Activated CD8-positive, alpha-beta memory T cell treated with anti-CD3 and anti-CD28 coated beads, Interleukin-2, amount 50 U/mL, for 24 hours (primary cell): ENCODE measurements around the gene CACNA1A.
"Not testable (repeated sequence)": the region's sequence is repeated elsewhere in the genome, so short reads cannot be mapped to it uniquely, and the experiment has no call there.

Experiments used
- DNase-seq: peaks from one replicate; pipeline ENCODE4 v3.0.0-alpha.2; 2020; ENCODE audit errors: extremely low read depth

Gene CACNA1A

DNA sequence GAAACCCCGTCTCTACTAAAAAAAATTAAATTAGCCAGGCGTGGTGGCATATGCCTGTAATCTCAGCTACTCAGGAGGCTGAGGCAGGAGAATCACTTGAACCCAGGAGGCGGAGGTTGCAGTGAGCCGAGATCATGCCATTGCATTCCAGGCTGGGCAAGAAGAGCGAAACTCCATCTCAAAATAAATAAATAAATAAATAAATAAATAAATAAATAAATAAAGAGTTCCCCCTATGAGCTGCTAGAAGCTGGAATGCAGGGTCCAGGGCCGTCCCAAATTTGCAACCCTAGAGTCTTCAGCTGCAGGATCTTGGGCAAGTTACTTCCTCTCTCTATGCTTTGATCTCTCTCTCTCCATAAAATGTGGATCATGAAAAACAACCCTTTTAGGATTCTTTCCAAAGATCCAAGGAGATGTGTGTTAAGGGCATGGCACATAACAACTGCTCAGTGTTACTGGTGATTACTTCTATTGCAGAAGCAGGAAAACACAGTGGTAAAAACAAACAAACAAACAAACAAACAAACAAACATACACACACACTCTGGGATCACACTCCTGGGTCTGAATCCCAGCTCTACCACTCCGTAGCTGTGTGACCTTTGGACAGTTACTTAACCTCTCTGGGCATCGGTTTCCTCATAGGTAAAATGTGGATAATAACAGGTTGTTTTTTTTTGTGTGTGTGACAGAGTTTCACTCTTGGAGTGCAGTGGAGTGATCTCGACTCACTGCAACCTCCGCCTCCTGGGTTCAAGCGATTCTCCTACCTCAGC is 78.8 kb downstream of the CACNA1A start:
- DNase-seq, result no peak

DNA sequence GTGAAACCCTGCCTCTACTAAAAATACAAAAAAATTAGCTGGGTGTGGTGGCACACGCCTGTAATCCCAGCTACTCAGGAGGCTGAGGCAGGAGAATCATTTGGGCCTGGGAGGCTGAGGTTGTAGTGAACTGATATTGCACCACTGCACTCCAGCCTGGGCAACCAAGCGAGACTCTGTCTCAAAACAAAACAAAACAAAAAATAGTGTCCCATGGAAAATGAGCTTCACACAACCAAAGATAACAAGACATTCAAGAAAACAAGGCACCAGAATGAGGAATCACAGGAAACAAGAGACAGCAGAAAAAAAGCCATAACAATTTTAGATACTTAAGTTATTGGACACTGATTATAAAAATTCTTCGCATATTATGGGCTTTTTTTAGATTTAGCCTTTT is 80.4 kb downstream of the CACNA1A start:
- DNase-seq, result not testable (repeated sequence)

DNA sequence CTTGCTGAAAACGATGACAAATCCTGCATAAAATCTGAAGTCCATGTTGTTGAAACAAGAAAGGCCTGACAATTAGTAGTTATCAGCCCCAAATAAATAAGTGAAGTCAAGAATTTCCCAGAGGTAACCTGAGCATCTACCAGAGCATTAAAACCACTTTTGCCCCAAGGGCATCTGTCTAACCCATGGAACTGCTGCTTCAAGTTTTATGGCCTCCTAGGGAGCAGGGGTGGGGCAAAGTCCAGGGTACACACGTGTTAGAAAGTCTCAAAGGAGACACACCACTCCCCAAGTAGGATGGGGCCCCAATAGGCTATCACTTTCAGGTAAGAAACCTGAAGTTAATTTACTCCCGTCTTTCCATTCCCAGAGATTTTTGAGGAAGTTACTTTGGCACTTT is 81.1 kb downstream of the CACNA1A start:
- DNase-seq, result no peak

DNA sequence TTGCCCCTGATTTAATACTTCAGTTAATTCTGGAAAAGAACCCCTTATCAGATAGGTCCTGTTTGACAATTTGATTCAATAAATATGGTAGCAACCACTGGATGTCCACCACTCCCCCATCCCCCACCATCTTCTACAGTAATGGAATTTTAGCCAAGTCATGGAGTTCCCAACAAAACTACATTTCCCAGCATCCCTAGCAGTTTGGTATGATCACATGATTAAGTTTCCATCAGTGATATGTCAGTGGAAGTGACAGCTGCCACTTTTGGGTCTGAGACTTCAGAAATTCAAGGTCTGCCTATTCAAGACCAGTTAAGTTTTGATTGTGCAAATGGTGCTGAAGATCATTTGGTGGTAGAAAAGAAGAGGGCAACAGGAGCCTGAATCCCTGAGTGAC is 85.5 kb downstream of the CACNA1A start:
- no peak for DNase-seq

DNA sequence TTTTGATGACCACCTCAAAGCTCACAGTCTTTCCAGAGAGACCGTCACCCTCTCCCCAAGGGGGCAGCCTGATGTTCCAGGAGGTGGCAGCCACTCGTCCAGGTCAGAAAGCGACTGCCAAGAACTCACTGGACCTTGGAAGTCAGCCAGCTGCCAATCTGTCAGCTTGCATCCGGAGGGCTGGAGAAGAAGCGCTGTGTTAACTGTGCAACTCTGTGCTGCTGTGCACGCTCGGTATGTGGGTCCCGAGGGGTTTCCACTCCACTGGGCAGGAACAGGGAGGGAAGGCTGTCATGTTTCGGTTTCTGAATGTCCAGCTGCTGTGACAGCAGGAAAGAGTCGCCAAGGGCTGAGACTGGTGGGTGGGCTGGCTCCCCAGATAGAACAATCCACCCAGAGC is 89.2 kb downstream of the CACNA1A start:
- no peak for DNase-seq

DNA sequence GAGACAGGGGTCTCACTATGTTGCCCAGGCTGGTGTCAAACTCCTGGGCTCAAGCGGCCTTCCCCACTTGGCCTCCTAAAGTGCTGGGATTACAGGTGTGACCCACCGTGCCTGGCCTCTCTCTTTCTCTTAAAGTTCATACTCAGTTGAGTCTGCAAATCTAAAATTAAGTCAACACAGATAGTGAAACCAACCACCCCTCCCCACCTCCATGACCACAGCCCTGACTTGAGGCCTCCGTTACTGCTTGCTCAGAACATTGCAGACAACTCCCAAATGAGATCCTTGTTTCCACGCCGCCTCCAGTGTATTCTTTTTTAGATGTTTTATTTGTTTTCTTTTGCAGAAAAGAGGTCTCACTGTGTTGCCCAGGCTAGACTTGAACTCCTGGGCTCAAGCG is 94.4 kb downstream of the CACNA1A start:
- DNase-seq, result no peak

DNA sequence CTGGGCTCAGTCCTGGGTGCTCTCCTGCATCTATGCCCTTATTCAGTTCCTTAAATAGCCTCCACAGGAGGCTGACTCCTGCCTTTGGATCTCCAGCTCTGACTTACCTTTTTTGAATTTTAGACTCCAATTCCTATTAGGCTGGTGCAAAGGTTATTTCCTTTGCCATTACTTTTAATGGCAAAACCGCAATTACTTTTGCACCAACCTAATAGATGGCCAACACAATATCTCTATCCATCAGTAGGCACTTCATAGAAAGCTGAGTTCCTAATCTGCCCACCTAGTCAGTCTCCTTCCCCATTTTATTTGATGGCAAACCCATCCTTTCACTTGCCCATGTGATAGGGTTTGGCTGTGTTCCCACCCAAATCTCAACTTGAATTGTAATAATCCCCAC is 95.3 kb downstream of the CACNA1A start:
- DNase-seq, result no peak

GRCh38 chr19:13408889-13409518 is 97.3 kb downstream of the CACNA1A start:
- DNase-seq, result no peak

DNA sequence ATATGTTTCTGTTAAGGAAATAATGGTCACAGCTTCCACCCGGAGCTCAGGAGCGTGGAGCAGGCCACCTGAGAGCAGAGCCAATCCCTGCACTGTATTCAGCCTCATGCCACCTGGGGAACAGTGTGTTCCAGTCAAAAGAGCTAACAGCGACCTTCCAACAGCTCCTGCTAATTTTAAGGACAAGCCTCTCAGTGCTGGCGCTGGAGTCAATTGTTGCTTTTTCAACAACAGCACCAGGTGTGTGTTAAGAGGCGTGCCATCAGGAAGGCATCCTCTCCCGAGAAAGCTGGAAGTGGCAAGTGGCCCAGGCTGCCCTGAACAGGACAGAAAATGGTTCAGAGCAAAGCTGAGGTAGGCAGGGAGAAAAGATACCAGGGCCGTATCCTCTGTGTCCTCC is 102.0 kb downstream of the CACNA1A start:
- no peak for DNase-seq

- DNase-seq, result no peak
Observed at GRCh38 chr19:13401388-13401787, 104.9 kb downstream of the CACNA1A start.

- no peak for DNase-seq
Observed at GRCh38 chr19:13400296-13400695, 106.0 kb downstream of the CACNA1A start.

GRCh38 chr19:13399746-13400145 is 106.5 kb downstream of the CACNA1A start:
- DNase-seq, result no peak

- no peak for DNase-seq
Observed at GRCh38 chr19:13398780-13399726, 107.2 kb downstream of the CACNA1A start.

DNA sequence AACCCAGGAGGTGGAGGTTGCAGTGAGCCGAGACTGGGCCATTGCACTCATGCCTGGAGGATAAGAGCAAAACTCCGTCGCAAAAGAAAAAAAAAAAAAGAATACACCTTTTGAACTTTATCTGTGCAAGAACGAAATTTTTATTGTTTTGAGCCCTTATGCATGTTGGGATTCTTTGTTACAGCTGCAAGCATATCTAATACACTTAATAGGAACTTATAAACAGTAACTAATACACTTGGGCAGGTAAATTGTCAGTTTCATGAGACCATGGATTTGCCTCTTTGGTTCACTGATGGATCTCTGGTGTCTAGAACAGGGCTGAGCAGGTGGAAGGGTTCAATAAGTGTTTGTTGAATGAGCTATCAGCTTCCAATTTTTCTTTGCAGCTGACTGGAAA is 108.1 kb downstream of the CACNA1A start:
- no peak for DNase-seq

DNA sequence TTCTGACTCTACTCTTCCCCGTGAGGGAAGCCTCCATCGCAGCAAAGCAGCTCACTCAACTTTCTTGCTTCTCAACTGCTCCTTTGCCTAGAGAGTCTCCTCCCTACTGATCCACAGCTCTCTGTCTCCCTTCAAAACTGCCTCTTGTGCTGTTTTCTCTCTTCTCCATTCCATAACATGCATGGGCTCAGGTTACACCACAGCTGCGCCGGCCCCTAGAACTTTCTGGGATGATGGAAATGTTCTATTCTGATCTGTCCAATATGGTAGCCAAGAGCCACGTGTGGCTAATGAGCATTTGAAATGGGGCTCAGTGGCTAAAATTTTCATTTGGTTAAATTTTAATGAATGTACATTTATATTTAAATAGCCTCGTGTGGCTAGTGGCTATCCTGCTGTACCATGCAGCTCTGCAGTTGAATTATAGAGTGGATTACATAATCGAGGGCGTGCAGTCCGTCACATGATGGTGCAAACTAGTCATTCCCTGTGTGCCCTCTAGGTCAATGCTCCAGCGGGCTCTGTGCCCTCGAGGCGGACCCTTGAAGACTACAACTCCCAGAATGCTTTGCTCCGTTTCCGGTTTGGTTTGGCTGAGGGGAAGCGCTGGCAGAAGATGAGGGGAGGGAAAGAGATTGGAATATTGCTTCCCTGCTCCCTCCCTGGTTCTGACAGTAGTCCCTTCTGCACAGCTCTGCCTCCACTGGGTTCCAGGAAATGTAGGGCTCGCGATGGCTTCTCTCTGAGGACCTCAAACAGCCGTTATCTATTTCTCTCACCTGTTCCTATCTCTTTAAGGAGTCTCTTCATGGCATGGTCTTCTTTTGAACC is 109.8 kb downstream of the CACNA1A start:
- DNase-seq, result no peak

DNA sequence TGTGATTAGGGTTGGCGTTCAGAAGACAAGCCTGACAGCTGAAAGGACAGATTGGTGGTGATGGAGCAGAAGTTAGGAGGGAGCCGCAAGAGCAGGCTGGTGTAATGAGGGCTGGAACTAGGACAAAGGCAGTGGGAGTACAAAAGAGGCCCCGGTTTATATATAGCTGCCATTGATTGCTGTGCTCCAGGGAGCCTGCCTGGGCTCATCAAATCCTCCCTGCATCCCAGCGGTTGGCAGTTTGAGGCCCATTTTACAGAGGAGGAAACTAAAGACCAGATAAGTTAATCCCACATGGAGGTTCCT is 123.7 kb downstream of the CACNA1A start:
- DNase-seq, result no peak

DNA sequence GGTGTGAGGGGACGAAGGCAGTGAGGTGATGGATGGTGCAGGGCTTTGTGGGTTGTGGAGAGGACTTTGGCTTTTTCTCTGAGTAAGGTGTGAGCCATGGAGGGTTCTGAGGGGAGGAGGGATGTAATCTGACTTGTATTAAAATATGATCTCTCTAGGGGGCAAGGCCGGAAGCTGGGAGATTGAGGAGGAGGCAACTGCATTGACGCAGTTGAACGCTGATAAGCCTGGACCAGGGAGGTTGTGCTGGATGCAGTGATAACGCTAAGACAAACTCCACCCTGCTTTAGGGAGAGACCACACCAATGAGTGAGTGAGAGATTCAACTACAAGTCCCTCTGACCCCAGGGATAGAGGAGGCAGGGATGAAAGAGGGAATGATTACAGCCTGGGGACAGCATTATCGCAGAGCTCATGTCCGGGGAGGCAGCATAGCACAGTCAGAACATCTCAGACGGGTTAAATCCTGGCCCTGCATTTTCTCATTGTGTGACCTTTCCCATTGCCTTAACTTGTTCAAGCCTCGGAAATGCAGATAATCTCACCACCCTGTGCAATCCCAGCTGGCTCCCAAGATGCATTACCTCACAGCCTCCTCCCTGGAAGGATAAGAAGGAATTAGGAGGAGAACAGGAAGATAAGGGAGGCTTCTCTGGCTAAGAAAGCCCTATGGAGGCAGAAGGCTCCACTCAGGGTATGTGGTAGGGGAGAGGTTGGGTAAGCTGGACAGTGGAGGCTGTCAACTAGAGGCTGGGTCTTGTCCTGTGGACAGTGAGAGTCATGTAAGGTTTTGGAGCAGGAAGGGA is 124.2 kb downstream of the CACNA1A start:
- no peak for DNase-seq

- DNase-seq, result no peak
Observed at GRCh38 chr19:13376537-13376936, 129.7 kb downstream of the CACNA1A start.

DNA sequence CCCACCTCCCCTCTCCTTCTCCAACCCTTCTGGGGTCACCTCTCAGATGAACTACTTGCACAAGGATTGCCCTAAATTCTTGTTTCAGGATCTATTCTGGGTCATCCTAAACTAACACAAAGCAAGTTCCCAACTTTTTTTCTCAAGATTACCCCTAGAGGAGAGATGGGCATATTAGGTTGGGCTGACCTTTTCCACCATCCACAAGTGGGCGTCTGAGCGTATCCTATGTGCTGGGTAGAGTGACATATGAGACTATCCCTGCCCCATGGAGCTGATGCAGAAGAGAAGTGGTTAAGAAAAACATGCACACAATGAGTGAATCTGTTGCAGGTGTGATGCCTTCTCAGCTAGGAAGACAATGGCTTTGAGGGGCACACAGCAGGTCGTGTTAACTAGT is 132.7 kb downstream of the CACNA1A start:
- no peak for DNase-seq

- DNase-seq, result no peak
Observed at GRCh38 chr19:13370948-13371347, 135.3 kb downstream of the CACNA1A start.
